Karpas-422 (cell line): ENCODE measurements around the gene P2RX3. TPM values are rescaled to one million over a fixed set of nuclear protein-coding genes. Genes with fewer than 3 reads are reported as not detected.

ENCODE experiments used
- DNase-seq: peaks from one replicate; pipeline ENCODE4 v3.0.0-alpha.2; 2015
- H2AFZ ChIP-seq: fragments of 200-600 bp; sonication (generic); 2 replicates; pipeline ENCODE4 v1.6.1; 2014; ENCODE audit warnings: antibody characterized with exemption, low read length, mixed read lengths
- H3K27ac ChIP-seq: fragments of 200-600 bp; sonication (generic); 2 replicates; pipeline ENCODE4 v1.5.1; 2014; ENCODE audit warnings: mild to moderate bottlenecking, low read length, moderate library complexity
- H3K27me3 ChIP-seq: fragments of 200-600 bp; sonication (generic); 2 replicates; pipeline ENCODE4 v1.6.1; 2014; ENCODE audit warnings: low read length, mixed read lengths
- H3K36me3 ChIP-seq: fragments of 200-600 bp; sonication (generic); 2 replicates; pipeline ENCODE4 v1.6.1; 2014; ENCODE audit warnings: low read length, mixed read lengths; ENCODE audit not compliant: insufficient read depth
- H3K4me1 ChIP-seq: fragments of 200-600 bp; sonication (generic); 2 replicates; pipeline ENCODE4 v1.6.1; 2014; ENCODE audit warnings: mild to moderate bottlenecking, low read length, mixed read lengths
- H3K4me2 ChIP-seq: fragments of 200-600 bp; sonication (generic); 2 replicates; pipeline ENCODE4 v1.6.1; 2014; ENCODE audit warnings: low read length, low read depth, mild to moderate bottlenecking; ENCODE audit not compliant: poor library complexity, severe bottlenecking
- H3K4me3 ChIP-seq: fragments of 200-600 bp; sonication (generic); 2 replicates; pipeline ENCODE4 v1.5.1; 2014; ENCODE audit warnings: mild to moderate bottlenecking, antibody characterized with exemption, low read length, mixed read lengths
- H3K79me2 ChIP-seq: fragments of 200-600 bp; sonication (generic); 2 replicates; pipeline ENCODE4 v1.6.1; 2014; ENCODE audit warnings: mild to moderate bottlenecking, low read length, mixed read lengths
- H3K9ac ChIP-seq: fragments of 200-600 bp; sonication (generic); 2 replicates; pipeline ENCODE4 v1.6.0; 2014; ENCODE audit warnings: low read length
- H3K9me2 ChIP-seq: fragments of 200-600 bp; sonication (generic), shearing (Covaris generic); replicated peaks from 2 replicates; pipeline ENCODE4 v1.6.0; 2014; ENCODE audit warnings: mild to moderate bottlenecking, low read length, moderate library complexity; ENCODE audit not compliant: insufficient read depth
- H3K9me3 ChIP-seq: fragments of 300-700, 200-600 bp; sonication (generic); 2 replicates; pipeline ENCODE4 v1.6.1; 2014; ENCODE audit warnings: low read length, mixed read lengths
- H4K20me1 ChIP-seq: fragments of 200-600 bp; sonication (generic); 2 replicates; pipeline ENCODE4 v1.6.1; 2014; ENCODE audit warnings: mild to moderate bottlenecking, antibody characterized with exemption, low read length, low read depth; ENCODE audit not compliant: insufficient read depth
- total RNA-seq: library from RNA; depleted of rRNA; stranded (reverse); fragments of >200 nt; shearing (Covaris generic); gene quantifications from 2 replicates; pipeline ENCODE4 v1.2.3, GENCODE V29; 2014; ENCODE audit warnings: low replicate concordance

Gene P2RX3
- total RNA-seq, 1 experiment from 2014 or later, result not detected

DNA sequence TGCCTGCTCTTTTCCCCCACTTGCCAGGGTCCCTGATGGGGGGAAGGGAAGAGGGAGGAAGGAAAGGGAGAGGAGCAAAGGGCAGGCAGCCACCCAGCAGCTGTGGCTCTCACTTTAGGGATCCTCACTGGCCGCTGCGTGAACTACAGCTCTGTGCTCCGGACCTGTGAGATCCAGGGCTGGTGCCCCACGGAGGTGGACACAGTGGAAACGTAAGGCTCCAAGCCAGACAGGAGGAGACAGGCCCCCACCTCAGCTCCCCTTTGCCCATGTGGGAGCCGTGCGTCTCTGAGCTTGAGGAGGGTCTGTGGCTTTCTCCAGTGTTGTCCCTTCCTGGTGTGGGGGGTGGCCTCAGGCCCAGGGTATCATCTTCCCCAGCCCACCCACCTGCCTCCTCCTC, 9.9 kb downstream of the P2RX3 start:
- Histone ChIP-seq H3K36me3 (no peaks in the 10 kb centered on the region), H4K20me1 (no peaks in the 10 kb centered on the region), H3K27me3 (no peaks in the 10 kb centered on the region), H2AFZ (no peak overlapping the region), H3K4me3 (no peak overlapping the region), H3K4me2 (no peak overlapping the region), H3K9me2 (no peaks in the 10 kb centered on the region), H3K27ac (no peak overlapping the region), H3K9ac (no peak overlapping the region), H3K79me2 (no peaks in the 10 kb centered on the region), H3K4me1 (0 out of 2 replicates have a peak, but pooled peaks cover 2% of the 10 kb centered on the region), H3K9me3 (no peaks in the 10 kb centered on the region)
- no peak for DNase-seq

DNA sequence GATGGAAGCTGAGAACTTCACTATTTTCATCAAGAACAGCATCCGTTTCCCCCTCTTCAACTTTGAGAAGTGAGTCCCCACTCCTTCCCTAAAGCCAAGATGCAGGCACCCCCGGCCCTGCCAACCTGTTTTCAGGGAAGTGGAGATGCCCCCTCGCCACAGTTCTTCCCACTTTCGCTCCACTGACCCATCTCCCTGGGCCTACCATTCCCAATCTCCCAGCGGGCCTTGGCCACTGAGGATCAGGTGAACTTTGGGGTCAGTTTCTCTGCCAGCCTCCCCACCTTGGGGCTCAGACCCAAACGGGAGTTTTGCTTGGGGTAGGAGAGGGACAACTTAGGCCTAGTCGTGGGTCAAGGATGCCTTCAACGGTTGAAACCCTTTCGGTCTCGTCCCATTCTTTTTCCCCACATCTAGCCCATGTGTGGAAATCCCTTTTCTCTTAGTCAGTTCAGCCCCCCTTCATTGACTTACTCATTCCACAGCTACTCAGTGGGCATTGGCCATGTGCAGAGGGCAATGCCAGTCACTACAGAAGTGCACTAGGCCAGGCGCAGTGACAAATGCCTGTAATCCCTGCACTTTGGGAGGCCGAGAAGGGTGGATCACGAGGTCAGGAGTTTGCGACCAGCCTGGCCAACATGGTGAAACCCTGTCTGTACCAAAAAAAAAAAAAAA, 10.6 kb downstream of the P2RX3 start:
- no peak overlapping the region for H3K27ac ChIP-seq
- no peak overlapping the region for H3K4me3 ChIP-seq
- no peaks in the 10 kb centered on the region for H4K20me1 ChIP-seq
- no peak overlapping the region for H3K9ac ChIP-seq
- no peaks in the 10 kb centered on the region for H3K9me3 ChIP-seq
- H3K36me3 ChIP-seq, result no peaks in the 10 kb centered on the region
- DNase-seq, result no peak
- H3K79me2 ChIP-seq, result no peaks in the 10 kb centered on the region
- H3K27me3 ChIP-seq, result no peaks in the 10 kb centered on the region
- H3K9me2 ChIP-seq, result no peaks in the 10 kb centered on the region
- 0 out of 2 replicates have a peak, but pooled peaks cover 2% of the 10 kb centered on the region for H3K4me1 ChIP-seq
- no peak overlapping the region for H3K4me2 ChIP-seq
- no peak overlapping the region for H2AFZ ChIP-seq

DNA sequence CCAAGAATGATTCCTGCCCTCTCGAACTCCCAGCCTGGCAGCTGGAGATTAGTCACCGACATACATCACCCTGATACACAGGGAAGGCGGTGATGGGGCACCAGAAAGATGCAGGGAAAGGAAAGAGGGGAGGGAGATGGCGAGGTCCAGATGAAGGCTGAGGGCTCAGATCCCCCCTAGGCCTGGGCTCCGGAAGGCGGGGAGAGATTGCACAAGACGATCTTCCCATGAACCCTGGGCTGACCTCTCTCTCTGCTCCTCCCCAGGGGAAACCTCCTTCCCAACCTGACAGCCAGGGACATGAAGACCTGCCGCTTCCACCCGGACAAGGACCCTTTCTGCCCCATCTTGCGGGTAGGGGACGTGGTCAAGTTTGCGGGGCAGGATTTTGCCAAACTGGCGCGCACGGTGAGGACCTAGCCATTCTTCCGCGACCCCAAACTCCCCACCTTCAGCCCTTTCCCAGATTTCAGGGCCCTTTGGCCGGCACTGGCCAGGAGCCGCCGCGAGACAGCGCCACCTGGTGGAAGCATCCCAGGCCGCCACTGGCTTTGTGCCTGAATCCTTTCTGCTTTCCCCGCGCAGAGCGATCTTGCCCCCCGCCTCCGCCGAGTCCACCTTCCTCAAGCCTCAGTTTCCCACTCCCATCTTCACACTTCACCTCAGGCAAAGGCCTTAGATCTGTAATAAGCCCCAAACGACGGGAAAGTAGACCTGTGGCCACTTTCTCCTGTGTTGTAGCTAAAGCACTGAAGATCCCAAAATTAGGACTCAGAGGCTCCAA, 11.5 kb downstream of the P2RX3 start:
- Histone ChIP-seq H3K4me3 (no peak overlapping the region), H3K9ac (no peak overlapping the region), H3K4me1 (0 out of 2 replicates have a peak, but pooled peaks cover 2% of the 10 kb centered on the region), H3K9me3 (no peaks in the 10 kb centered on the region), H3K9me2 (no peaks in the 10 kb centered on the region), H4K20me1 (no peaks in the 10 kb centered on the region), H3K36me3 (no peaks in the 10 kb centered on the region), H3K79me2 (no peaks in the 10 kb centered on the region), H3K27me3 (no peaks in the 10 kb centered on the region), H3K4me2 (no peak overlapping the region), H2AFZ (no peak overlapping the region), H3K27ac (no peak overlapping the region)
- DNase-seq, result peak; percentile 81

DNA sequence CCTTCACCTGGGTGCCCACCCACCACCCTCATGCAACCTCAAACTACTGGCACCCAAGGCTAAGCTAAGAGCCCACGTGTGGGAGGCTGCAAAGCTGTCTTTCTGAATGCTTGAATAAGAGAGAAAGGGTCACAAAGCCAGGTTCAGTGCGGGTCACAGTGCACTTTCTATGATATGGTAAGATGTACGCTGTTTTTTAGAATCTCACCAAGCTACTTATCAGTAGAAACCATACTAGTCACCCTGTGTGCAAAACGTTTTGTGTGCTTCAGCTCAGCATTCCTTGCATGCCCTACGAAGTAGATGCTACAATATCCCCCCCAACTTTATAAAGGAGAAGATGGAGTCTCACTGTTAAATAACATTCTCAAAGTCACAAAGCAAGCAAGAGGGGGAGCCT, 14.9 kb downstream of the P2RX3 start:
- Histone ChIP-seq H3K9me2 (no peaks in the 10 kb centered on the region), H3K36me3 (no peaks in the 10 kb centered on the region), H4K20me1 (no peaks in the 10 kb centered on the region), H3K27ac (no peak overlapping the region), H2AFZ (no peak overlapping the region), H3K9me3 (no peaks in the 10 kb centered on the region), H3K4me3 (no peak overlapping the region), H3K27me3 (no peaks in the 10 kb centered on the region), H3K79me2 (no peaks in the 10 kb centered on the region), H3K4me1 (no peaks in the 10 kb centered on the region), H3K4me2 (no peak overlapping the region), H3K9ac (no peak overlapping the region)
- no peak for DNase-seq

DNA sequence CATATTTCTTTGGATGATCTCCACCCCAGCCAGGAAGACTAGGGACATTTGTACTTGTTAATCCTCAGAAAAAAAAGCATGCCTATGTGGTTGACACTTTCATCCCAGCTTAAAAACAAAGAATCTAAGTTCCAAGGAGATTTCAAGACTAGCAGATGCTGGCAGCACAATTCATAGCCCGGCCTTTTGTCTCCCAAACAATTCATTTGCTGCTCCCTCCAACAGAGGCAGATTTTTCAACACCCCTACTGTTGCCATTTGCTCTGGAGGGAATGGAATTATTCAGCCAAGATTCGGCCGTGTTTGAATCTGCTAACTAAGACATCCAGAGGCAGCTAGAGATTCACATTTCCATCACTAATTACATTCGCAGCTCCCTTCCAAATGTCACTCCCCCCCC, 15.3 kb downstream of the P2RX3 start:
- Histone ChIP-seq H3K4me3 (no peak overlapping the region), H3K36me3 (no peaks in the 10 kb centered on the region), H3K9ac (no peak overlapping the region), H3K27ac (no peak overlapping the region), H2AFZ (no peak overlapping the region), H3K4me2 (no peak overlapping the region), H3K9me2 (no peaks in the 10 kb centered on the region), H3K9me3 (no peaks in the 10 kb centered on the region), H4K20me1 (no peaks in the 10 kb centered on the region), H3K79me2 (no peaks in the 10 kb centered on the region), H3K4me1 (no peaks in the 10 kb centered on the region), H3K27me3 (no peaks in the 10 kb centered on the region)
- DNase-seq, result no peak

DNA sequence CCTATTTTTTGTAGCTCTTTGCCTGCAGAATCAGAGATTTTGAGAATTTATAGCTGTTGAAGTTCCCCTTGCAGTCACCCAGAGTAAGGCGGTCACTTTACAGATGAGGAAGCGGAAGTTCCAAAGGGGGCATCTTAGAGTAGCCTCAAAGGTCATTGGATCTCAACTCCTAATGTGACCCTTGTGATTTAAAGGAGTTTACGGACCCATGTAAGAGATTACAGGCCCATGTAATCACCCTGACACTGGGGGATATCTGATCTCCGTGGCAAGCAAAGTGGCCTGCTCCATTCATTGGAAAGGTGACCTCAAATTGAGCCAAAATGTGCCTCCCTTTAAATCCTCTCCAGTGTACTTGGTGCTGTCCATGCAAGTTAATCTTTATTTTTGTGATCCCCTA, 15.7 kb downstream of the P2RX3 start:
- no peak overlapping the region for H3K4me3 ChIP-seq
- no peak for DNase-seq
- no peak overlapping the region for H3K9ac ChIP-seq
- no peaks in the 10 kb centered on the region for H3K9me3 ChIP-seq
- no peaks in the 10 kb centered on the region for H3K9me2 ChIP-seq
- no peak overlapping the region for H3K27ac ChIP-seq
- H4K20me1 ChIP-seq, result no peaks in the 10 kb centered on the region
- H3K79me2 ChIP-seq, result no peaks in the 10 kb centered on the region
- H3K4me2 ChIP-seq, result no peak overlapping the region
- H3K27me3 ChIP-seq, result no peaks in the 10 kb centered on the region
- no peak overlapping the region for H2AFZ ChIP-seq
- no peaks in the 10 kb centered on the region for H3K4me1 ChIP-seq
- no peaks in the 10 kb centered on the region for H3K36me3 ChIP-seq

DNA sequence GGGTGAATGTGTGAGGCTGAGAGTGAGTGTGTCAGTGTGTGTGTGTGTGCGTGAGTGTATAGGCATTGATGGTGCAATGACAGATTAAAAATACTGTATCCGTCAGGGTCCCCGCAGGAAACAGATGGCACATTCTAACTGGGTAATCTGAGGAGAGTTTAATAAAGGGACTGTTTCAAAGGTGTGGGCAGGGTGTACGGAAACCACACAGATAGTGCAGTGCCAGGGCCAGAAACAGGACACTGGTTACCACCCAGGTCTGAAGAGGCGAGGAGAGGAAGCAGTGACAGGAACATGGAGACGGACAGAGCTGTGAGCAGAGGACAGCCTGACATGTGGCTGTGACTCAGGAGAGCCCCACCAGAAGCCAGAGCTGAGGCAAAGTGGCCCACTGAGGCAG, 16.5 kb downstream of the P2RX3 start:
- H3K36me3 ChIP-seq, result no peaks in the 10 kb centered on the region
- H3K4me2 ChIP-seq, result no peak overlapping the region

DNA sequence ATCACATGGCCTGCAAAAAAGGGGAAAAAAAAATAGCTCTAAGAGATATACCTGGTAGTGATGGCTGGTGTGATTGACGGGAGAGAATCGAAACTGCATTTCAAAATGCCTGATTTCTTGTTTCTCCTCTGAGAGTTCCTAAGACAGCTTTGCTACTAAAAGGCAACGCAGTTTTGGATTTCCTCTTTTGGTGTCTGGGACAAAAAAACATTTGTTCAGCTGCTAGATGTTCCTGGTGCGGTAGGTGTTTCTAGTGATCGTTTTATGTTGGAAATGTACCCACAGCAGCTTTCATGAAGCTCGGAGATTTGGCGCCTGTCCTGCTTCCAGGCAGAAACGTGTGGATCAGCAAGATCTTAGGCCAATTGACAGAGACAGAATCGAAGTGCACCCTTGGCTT, 18.1 kb downstream of the P2RX3 start:
- no peak overlapping the region for H3K4me3 ChIP-seq
- no peak overlapping the region for H3K4me2 ChIP-seq
- no peaks in the 10 kb centered on the region for H3K36me3 ChIP-seq
- H4K20me1 ChIP-seq, result no peaks in the 10 kb centered on the region
- H3K4me1 ChIP-seq, result no peaks in the 10 kb centered on the region
- no peak for DNase-seq
- no peaks in the 10 kb centered on the region for H3K79me2 ChIP-seq
- no peaks in the 10 kb centered on the region for H3K27me3 ChIP-seq
- H3K9me2 ChIP-seq, result no peaks in the 10 kb centered on the region
- no peaks in the 10 kb centered on the region for H3K9me3 ChIP-seq
- H3K9ac ChIP-seq, result no peak overlapping the region
- H3K27ac ChIP-seq, result no peak overlapping the region
- H2AFZ ChIP-seq, result no peak overlapping the region

More for the DNA sequence above, 16.5 kb downstream of the P2RX3 start:
- H3K9me2 ChIP-seq, result no peaks in the 10 kb centered on the region
- H3K4me1 ChIP-seq, result no peaks in the 10 kb centered on the region
- no peaks in the 10 kb centered on the region for H3K9me3 ChIP-seq
- no peaks in the 10 kb centered on the region for H4K20me1 ChIP-seq
- no peak overlapping the region for H3K4me3 ChIP-seq
- no peaks in the 10 kb centered on the region for H3K27me3 ChIP-seq
- H2AFZ ChIP-seq, result no peak overlapping the region
- no peak overlapping the region for H3K9ac ChIP-seq
- H3K79me2 ChIP-seq, result no peaks in the 10 kb centered on the region
- H3K27ac ChIP-seq, result no peak overlapping the region
- DNase-seq, result no peak
